Glutamatergic neuron (in vitro differentiated cells): Measurements from ENCODE around the gene GPR21. TPM values are rescaled to one million over a fixed set of nuclear protein-coding genes. Genes with fewer than 3 reads are reported as not detected.

Experiments used
- DNase-seq: peaks from one replicate; pipeline ENCODE4 v3.0.0; 2022
- H3K27ac Mint-ChIP-seq: one replicate; pipeline ENCODE4 v1.8.0; 2020; ENCODE audit warnings: mild to moderate bottlenecking, mixed read lengths, inconsistent platforms; ENCODE audit not compliant: unreplicated experiment
- H3K27me3 Mint-ChIP-seq: one replicate; pipeline ENCODE4 v1.8.0; 2020; ENCODE audit warnings: mild to moderate bottlenecking, moderate library complexity, mixed read lengths, inconsistent platforms; ENCODE audit not compliant: unreplicated experiment
- H3K36me3 Mint-ChIP-seq: one replicate; pipeline ENCODE4 v1.8.0; 2020; ENCODE audit warnings: mild to moderate bottlenecking, mixed read lengths, inconsistent platforms; ENCODE audit not compliant: unreplicated experiment
- H3K4me1 Mint-ChIP-seq: one replicate; pipeline ENCODE4 v1.8.0; 2020; ENCODE audit warnings: mild to moderate bottlenecking, low read depth, mixed read lengths, inconsistent platforms; ENCODE audit not compliant: unreplicated experiment
- H3K4me3 Mint-ChIP-seq: one replicate; pipeline ENCODE4 v1.8.0; 2020; ENCODE audit warnings: mild to moderate bottlenecking, mixed read lengths, inconsistent platforms; ENCODE audit not compliant: unreplicated experiment
- H3K9me3 Mint-ChIP-seq: one replicate; pipeline ENCODE4 v1.8.0; 2020; ENCODE audit warnings: mild to moderate bottlenecking, moderate library complexity, mixed read lengths, inconsistent platforms; ENCODE audit not compliant: unreplicated experiment
- total RNA-seq: library from RNA; stranded (reverse); fragmentation: NEBNext Ultra II Directional; extraction: Animal tissue kit (Norgen Biotek cat#: 25700); gene quantifications from one replicate; pipeline ENCODE4 v1.2.1, GENCODE V29; 2021; ENCODE audit not compliant: unreplicated experiment
- TF ChIP-seq, protein P1 (sequence below): fragments of 200-600 bp; sonication (generic); IDR thresholded peaks from one replicate; pipeline ENCODE4 v1.5.0; 2021; ENCODE audit not compliant: partially characterized antibody, unreplicated experiment

The GPR21 gene
- total RNA-seq, 1 donor from 2014 or later: 3.8 TPM

DNA sequence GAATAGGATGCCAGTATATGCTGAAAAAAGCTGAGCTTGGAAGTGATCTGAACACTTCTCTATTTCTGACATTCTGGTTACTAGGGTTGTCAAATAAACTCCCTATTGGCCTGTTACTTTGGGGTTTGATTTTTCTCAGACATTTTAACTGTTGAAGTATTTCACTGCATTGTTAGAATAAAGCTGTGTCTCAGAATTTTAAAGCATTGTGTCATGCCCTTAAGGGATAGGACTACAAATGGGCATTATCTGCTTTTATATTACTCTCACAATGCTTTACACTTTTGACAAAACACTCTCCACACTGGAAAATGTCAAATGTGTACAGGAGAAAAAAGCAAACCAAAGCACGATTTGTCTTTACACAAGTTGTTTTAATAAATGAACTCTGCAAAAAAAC, 16.8 kb upstream of the GPR21 start:
- Mint-ChIP-seq H3K4me1 (peaks cover 3% of the 10 kb centered on the region), H3K4me3 (no peak overlapping the region), H3K9me3 (no peaks in the 10 kb centered on the region), H3K27ac (no peak overlapping the region), H3K27me3 (no peaks in the 10 kb centered on the region), H3K36me3 (no peaks in the 10 kb centered on the region)
- TF ChIP-seq, protein P1, sequence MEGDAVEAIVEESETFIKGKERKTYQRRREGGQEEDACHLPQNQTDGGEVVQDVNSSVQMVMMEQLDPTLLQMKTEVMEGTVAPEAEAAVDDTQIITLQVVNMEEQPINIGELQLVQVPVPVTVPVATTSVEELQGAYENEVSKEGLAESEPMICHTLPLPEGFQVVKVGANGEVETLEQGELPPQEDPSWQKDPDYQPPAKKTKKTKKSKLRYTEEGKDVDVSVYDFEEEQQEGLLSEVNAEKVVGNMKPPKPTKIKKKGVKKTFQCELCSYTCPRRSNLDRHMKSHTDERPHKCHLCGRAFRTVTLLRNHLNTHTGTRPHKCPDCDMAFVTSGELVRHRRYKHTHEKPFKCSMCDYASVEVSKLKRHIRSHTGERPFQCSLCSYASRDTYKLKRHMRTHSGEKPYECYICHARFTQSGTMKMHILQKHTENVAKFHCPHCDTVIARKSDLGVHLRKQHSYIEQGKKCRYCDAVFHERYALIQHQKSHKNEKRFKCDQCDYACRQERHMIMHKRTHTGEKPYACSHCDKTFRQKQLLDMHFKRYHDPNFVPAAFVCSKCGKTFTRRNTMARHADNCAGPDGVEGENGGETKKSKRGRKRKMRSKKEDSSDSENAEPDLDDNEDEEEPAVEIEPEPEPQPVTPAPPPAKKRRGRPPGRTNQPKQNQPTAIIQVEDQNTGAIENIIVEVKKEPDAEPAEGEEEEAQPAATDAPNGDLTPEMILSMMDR: no peak
- no peak for DNase-seq

DNA sequence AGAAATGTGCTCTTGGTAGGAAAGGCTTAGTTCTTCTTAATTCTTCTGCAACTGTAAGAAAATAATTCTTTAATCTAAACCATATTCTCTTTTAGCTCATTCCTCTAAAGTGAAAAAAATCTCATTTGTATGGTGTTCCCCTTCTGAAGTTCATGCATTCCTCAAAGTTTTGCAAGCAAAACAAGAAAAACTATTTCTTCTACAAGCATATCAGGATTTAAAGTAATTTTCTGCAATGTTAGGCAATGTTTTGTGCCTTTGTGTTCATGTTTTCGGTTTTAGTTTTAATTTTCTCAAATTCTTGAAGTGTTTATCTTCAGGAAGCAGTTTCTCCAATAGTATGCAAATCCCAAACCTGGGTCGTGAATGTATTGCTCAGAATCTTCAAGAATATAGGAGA, 12.7 kb upstream of the GPR21 start:
- Mint-ChIP-seq H3K9me3 (no peaks in the 10 kb centered on the region), H3K27me3 (no peaks in the 10 kb centered on the region), H3K27ac (no peak overlapping the region), H3K4me3 (no peak overlapping the region), H3K4me1 (peaks cover 3% of the 10 kb centered on the region), H3K36me3 (no peaks in the 10 kb centered on the region)
- DNase-seq: no peak
- TF ChIP-seq, protein P1: no peak

DNA sequence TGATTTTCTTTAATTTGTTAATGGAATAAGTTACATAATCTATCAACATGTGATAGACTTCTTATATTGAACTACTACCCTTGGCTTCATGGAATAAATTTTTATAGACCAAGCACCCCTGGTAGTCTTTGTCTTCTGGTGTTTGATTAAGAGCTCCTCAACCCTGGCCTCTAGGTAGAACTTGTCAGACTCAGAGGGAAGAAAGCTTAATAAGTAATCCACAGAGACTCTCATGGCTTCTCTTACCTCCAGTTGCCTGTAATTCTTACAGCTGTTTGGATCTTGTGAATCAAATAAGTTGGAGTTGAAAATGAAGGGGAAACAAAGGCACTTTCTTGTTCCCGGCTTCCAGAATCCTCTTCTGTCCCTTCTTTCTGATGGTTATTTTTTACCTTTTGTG, 7.0 kb upstream of the GPR21 start:
- H3K4me1 Mint-ChIP-seq: peaks cover 4% of the 10 kb centered on the region
- H3K9me3 Mint-ChIP-seq: no peaks in the 10 kb centered on the region
- H3K4me3 Mint-ChIP-seq: no peak overlapping the region
- DNase-seq: no peak
- H3K36me3 Mint-ChIP-seq: no peaks in the 10 kb centered on the region
- H3K27ac Mint-ChIP-seq: no peak overlapping the region
- TF ChIP-seq, protein P1: no peak
- no peaks in the 10 kb centered on the region for H3K27me3 Mint-ChIP-seq

DNA sequence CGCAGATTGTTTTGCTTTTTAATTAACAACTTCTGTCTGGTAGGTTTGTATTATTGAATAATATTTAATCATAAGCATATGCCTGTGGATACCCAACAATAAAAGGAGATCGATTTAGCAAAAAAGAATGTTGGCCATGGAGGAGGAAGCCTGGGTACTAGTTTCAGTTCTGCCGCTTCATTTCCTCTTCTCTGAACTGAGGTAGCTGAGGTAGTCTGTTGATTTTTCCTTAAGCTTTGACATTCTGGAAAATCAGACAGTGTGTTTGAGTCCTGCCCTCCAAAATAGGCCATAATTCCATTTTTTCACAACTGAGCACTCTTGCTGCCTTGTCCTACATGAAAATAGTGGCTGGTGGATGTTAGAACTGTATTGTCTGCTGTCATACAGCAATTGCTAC, 6.0 kb upstream of the GPR21 start:
- Mint-ChIP-seq H3K9me3 (no peaks in the 10 kb centered on the region), H3K27me3 (no peaks in the 10 kb centered on the region), H3K27ac (no peak overlapping the region), H3K36me3 (no peaks in the 10 kb centered on the region), H3K4me1 (peaks cover 6% of the 10 kb centered on the region), H3K4me3 (no peak overlapping the region)
- TF ChIP-seq, protein P1: no peak
- DNase-seq: no peak

DNA sequence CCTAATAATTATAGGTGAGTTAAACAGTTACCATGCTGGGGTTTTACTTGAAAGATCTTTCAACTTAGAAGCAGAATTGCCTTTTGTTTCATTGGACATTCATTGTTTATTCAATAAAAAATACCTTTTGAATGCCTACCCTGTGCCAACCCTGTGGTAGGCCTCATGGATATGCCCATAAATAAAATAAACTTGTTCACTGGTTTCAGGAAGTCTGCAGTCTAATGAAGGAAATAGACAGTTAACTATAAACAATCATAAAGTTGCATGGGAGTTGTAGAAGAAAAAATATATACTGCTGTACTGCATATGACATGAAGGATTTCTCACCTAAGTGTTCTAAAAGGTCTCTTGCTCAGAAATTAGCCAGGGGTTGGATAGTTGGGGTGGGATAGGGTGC, 5.3 kb upstream of the GPR21 start:
- no peaks in the 10 kb centered on the region for H3K9me3 Mint-ChIP-seq
- no peaks in the 10 kb centered on the region for H3K27me3 Mint-ChIP-seq
- H3K27ac Mint-ChIP-seq: no peak overlapping the region
- TF ChIP-seq, protein P1: no peak
- H3K4me1 Mint-ChIP-seq: peaks cover 11% of the 10 kb centered on the region
- DNase-seq: no peak
- H3K4me3 Mint-ChIP-seq: no peak overlapping the region
- no peaks in the 10 kb centered on the region for H3K36me3 Mint-ChIP-seq
